HG03575 (cell line): ENCODE results near the gene GDPD1.
"Not testable (repeated sequence)": the region's sequence is repeated elsewhere in the genome, so short reads cannot be mapped to it uniquely, and the experiment has no call there.

Source experiments
- ATAC-seq: cut with Tn5 transposase; IDR thresholded peaks from one replicate; pipeline ENCODE4 v1.9.1; 2021; ENCODE audit not compliant: unreplicated experiment, insufficient number of reproducible peaks, low FRiP score; ENCODE audit errors: extremely low read depth

Gene GDPD1

DNA sequence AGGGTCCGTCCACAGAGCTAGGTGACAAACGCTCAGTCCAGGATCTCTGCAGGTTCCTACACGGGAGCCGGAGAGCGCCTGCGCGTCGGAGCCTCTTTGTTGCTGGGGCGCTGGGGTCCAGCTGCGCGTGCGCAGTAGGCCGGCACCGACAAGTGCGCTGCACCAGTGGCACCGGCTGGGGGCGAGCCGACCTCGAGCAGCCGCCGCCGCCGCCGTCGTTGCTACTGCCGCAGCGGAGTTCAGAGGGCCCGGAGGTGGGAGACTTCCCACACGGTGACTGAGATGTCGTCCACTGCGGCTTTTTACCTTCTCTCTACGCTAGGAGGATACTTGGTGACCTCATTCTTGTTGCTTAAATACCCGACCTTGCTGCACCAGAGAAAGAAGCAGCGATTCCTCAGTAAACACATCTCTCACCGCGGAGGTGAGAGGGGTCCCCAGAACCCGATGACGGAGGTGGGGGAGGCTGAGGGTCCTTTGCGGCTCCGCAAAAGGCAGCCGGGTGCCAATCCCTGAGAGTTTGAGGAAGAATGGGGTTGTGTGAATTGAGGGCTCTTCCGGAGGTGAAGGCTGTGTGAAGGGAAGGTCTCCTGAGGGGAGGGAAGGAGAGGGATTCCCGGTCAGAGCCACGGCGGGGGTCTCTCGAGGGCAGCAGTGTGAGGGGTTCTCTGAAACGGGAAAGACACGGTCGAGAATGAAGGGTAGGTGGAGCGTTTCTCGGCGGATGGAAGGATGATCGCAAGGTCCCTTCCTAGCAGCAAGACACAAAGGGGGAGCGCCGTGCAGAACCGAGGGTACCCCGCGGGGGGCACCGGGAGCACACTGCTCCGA, at the start of gene GDPD1:
TSS of gene GDPD1 (plus strand) at position 184 of the 831 bp plus-strand sequence. CDS start at position 283, 99 bp downstream.
- peak; percentile 56 for ATAC-seq

DNA sequence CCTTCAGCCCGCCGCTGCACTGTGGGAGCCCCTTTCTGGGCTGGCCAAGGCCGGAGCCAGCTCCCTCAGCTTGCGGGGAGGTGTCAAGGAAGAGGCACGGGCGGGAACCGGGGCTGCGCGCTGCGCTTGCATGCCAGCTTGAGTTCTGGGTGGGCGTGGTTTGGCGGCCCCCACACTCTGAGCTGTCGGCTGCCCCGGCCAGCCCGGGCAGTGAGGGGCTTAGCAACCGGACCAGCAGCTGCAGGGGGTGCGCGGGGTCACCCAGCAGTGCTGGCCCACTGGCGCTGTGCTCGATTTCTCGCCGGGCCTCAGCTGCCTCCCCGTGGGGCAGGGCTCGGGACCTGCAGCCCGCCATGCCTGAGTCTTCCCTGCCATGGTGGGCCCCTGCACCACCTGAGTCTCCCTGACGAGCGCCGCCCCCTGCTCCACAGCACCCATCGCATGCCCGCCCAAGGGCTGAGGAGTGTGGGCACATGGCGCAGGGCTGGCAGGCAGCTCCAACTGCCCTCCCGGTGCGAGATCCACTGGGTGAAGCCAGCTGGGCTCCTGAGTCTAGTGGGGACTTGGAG, 47.8 kb upstream of the GDPD1 start:
- ATAC-seq = no peak

DNA sequence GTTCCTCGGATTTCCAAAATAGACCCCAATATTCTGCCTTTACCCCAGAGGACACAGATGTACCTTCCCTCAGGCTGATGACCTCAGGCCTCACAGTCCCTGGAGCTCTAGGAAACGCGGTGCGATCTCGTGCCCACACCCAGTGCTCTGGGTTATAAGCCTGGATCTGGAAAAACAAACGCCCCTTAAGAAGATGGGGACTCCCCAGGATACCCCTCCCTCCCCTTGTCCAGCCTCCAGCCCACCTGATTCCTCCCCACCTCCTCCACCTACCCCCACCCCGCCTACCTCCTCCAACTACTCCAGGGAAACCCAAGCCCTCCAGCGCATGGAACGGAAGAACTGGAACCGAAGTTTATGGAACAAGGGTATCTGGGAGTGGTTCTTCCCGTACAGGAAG, 45.6 kb upstream of the GDPD1 start:
- no peak for ATAC-seq

DNA sequence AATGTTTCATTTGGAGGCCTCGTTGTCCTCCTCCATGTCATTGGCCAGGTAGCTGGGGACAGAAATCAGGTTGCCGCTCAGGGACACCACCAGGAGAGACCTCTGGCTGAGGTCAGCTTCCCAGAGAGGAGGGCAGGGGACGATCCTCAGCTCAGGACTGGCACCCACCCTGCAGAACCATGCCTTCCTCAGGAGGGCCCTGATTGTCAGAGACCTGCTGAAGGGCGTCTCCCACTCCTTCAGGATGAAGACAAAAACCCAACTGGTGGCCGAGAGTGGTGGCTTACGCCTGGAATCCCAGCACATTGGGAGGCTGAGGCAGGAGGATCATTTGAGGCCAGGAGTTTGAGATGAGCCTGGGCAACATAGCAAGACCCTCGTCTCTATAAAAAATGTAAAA, 45.2 kb upstream of the GDPD1 start:
- ATAC-seq = no peak

DNA sequence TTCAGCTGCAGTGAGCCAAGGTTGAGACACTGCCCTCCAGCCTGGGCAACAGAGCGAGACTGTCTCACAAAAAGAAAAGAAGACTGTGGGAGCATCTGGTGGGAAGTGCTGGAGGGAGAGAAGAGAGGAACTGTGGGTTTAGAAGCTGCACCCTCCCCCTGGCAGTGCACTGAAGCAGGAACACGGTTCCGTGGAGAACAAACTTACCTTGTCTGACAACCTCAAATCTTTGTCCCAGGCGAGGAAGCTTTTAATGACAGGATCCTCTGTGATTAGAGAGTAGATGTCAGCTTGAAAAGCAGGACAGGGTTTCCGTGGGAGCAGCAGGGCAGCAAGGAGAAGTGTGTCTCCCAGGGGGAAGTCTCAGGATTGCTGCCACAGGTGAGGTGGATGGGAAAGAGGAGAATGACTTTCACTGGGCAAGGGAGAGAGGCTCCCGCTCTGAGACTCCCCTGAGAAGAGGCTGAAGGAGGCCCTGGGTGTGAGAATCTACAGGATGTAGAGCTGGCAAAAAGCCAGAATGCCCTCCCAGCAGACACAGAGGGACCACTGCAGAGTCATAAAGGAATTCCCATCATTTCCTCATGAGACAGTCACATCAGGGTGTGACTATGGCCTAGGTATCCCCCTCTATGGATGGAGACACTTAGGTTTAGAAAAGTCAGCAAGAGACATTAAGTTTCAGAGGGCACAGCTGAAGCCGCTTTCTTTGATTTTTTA, 41.9 kb upstream of the GDPD1 start:
- no peak for ATAC-seq

DNA sequence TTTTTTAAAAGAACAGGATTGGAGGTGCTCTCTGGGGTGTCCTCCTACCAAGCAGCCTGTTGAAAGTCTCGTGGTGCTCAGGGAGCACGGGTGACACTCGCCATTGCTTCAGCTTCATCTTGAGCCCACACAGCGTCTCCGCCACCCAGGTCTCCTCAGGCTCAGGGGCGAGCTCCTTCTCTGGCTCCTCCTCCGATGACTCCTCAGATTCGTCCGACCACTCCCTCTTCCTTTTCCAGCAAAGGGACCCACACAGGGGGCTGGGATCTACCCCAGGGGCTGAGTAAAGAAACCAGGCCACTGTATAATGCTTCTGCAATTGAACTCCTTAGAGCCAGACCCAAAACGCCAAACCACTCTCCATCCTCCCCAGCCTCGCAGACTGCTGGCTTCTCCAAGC, 40.7 kb upstream of the GDPD1 start:
- not testable (repeated sequence) for ATAC-seq

DNA sequence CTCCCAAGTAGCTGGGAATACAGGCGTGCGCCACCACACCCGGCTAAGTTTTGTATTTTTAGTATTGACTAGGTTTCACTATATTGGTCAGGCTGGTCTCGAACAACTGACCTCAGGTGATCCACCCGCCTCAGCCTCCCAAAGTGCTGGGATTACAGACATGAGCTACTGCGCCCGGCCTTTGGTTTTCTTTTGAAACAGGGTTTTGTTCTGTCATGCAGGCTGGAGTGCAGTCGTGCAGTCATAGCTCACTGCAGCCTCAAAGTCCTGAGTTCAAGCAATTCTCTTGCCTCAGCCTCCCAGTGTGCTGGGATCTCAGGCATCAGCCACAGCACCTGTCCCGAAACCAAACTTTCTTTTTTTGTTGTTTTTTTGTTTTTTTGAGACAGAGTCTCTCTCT, 39.7 kb upstream of the GDPD1 start:
- ATAC-seq = no peak

DNA sequence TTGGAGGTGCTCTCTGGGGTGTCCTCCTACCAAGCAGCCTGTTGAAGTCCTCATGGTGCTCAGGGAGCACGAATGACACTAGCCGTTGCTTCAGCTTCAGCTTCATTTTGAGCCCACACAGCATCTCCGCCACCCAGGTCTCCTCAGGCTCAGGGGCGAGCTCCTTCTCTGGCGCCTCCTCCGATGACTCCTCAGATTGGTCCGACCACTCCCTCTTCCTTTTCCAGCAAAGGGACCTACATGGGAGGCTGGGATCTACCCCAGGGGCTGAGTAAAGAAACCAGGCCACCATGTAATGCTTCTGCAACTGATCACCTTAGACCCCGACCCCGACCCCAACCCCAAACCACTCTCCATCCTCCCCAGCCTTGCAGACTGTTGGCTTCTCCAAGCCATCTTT, 38.8 kb upstream of the GDPD1 start:
- no peak for ATAC-seq

DNA sequence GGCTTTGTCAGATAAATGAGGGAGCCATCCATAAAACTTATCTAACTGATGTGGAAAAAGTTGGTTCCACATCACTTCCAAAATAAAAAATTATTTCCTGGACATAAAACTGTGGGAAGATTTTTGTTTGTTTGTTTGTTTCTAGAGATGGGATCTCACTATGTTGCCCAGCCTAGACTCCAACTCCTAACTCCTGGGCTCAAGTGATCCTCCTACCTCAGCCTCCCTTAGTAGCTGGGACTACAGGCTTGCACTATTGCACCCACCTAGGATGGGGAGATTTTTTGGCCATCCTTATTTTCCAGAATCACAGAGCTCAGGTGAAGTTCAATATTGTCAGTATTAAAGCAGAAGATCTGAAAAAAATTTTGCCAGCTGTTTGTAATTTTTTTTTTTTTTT, 34.3 kb upstream of the GDPD1 start:
- no peak for ATAC-seq

DNA sequence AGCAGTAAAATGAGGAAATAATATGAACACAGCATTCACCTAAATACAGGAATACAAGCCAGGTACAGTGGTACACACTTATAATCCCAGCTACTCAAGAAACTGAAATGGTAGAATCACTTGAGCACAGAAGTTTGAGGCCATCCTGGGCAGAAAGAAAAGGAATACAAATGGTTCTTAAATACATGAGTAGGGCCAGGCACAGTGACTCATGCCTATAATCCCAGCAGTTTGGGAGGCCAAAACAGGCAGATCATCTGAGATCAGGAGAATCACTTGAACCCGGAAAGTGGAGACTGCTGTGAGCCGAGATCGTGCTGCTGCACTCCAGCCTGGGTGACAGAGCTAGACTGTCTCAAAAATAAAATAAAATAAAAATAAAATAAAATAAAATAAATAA, 33.5 kb upstream of the GDPD1 start:
- ATAC-seq = no peak

DNA sequence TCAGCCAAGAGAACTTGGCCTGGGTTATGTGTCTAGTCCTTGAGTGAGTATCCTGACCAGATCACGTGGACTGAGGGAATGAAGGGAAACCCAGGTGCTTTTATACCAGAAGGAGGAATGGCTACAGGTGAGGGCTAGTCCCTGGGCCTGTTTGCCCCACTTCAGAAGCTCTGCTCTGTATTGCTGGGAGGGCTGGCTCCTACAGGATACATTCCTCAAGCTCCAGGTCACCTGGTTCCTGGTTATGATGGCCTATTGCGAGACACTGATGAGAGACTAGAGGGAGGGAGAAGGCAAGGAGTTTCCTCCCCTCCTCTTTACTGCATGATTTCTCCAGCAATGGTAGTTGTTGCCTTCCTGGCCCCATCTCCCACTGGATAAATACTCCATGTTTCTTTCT, 29.5 kb upstream of the GDPD1 start:
- ATAC-seq = no peak

DNA sequence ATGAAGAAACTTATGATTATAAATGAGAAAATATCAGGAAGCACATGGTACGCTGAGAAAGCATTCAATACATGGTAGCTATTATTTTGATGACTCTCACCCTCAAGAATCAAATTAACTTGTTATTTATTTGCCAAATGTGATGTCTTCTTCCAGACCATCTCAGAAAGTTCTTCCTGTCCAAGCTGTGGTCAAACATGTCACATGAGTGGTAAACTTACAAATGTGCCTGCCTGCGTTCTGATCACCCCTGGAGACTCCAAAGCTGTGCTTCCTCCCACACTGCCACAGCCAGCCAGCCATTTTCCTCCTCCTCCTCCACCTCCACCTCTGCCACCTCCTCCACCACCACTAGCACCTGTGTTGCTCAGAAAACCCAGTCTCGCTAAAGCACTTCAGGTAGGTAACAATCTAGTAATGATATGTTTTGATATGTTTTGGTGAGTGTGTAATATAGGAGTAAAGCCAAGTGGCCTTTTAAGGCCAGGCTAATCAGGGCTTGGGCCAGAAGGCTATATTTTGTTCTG, 26.9 kb upstream of the GDPD1 start:
- no peak for ATAC-seq

DNA sequence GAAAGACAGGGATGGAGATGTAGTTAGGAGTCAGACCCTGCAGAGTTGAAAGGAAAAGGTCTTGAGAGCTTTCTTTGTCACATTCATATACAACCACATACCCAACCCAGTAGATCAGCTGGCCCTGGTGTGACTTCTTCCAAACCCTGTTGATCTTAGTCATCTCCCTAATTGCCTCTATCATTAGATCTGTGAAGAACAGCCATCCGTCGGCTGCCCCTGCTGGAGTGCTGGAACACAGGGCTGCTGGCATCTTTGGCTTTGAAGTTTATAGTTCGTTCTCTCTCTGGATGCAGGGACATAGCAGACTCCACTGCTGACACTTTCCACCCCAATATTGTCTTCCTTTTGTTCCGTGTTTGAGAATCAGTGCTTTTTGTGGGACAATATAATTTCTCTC, 20.9 kb upstream of the GDPD1 start:
- ATAC-seq = no peak

DNA sequence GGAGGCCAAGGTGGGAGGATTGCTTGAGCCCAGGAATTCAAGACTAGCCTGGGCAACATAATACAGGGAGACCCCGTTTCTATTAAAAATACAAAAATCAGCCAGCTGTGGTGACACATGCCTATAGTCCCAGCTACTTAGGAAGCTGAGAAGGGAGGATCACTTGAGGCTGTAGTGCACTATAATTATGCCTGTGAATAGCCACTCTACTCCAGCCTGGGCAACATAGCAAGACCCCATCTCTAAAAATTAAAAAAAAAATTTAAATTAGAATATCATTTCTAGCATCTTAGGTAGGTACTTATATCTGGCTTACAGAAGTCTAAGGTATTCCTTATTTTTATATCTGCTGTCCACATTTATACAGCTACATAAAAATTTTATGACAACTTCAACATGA, 18.0 kb upstream of the GDPD1 start:
- no peak for ATAC-seq

DNA sequence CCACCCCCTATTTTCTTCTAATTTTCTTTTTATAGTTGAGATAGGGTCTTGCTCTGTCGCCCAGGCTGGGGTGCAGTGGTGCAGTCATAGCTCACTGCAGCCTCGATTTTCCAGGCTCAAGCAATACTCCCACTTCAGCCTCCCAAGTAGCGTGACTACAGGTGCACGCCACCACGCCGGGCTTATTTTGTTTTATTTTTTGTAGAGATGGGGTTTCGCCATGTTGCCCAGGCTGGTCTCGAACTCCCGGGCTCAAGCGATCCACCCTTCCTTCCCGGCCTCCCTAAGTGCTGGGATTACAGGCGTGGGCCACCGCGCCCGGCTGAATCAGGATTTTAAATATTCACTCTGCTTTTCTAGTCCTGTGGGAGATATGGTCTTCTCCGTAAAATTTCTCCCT, 941 bp upstream of the GDPD1 start:
- no peak for ATAC-seq

DNA sequence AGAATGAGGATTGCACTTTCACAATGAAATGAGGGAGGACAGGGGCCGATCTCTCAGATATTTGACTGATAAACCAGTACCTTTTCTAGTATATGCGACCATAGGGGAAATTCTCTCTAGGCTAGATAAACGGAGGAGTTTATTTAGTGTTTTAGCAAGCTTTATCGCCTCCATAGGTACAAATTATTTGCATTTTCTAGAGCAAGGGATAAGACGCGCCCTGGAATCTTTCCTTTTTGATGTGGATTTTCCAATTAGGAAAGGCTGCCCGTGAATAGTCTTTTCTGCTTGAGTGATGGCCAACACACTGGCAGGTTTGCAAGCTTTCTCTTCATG, 351 bp upstream of the GDPD1 start:
- ATAC-seq = no peak

DNA sequence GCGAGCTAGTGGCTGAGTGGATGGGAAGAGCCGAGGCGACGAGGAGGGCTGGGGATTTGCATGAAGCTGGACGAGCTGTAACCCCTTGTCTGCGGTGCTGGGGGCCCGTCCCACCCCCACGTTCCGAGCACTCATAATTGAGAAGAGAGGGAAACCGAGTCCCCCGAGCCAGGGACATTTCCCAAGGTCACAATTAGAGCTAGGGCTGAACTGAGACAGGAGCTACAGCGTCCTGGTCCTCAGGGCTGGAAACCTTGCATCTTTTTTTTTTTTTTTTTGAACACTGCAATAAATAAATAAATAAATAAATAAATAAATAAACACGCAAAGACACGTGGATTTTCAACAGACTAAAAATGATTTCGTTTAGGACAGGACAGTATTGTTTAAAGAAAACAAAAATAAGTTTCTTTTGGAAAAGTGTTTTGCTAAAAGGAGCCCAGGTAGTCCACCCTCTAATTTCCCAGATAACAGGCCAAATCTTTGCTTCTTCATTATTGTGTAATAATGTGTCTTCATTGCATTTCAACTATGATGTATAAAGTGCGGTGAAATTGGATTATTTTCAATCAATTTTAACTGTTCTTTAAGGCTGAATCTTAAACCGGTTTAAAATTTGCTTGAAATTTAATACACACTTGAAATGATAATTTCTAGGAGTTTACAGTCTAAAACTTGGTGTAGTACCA, 992 bp downstream of the GDPD1 start:
- no peak for ATAC-seq

DNA sequence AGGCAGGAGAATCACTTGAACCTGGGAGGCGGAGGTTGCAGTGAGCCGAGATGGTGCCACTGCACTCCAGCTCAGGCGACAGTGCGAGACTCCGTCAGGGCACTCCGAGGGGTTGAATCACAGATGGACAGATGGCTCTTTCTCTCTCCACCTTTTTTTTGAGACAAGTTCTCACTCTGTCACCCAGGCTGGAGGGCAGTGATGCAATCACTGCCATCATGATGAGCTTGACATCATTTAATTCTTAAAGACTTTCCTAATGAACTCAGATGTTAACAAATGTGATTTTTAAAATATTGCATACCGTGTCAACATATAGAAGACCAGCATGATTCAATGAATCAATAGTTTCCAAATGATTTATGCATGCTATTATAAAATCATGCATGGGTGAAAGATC, 3.5 kb downstream of the GDPD1 start:
- ATAC-seq = no peak

DNA sequence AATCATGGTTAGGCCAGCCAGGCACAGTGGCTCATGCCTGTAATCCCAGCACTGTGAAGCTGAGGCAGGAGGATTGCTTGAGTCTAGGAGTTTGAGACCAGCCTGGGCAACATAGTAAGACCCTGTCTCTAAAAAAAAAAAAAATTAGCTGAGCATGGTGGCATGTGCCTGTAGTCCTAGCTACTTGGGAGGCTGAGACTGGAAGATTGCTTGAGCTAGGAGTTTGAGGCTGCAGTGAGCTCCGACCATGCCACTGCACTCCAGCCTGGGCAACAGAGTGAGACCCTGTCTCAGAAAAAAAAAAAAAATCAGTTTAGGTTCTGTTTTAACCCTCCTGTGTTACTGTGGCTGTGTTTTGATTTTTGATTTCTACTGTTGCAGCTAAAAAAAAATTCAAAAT, 8.3 kb downstream of the GDPD1 start:
- not testable (repeated sequence) for ATAC-seq

DNA sequence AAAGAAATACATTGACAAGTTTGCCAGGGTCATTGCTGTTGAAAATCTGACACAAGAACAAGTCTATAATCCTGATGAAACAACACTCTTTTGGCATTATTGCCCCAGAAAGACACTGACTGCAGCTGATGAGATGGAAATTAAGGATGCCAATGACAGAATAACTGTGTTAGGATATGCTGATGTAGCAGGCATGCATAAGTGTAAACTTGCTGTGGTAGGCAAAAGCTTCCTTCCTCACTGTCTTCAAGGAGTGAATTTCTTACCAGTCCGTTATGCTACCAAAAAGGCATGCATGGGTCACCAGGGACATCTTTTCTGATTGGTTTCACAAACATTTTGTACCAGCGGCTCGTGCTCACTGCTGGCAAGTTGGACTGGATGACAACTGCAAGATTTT, 10.5 kb downstream of the GDPD1 start:
- ATAC-seq = no peak
